Right ventricle myocardium superior (tissue), 1 donor: ENCODE data around the gene CCDC81. TPM values are rescaled to one million over a fixed set of nuclear protein-coding genes. Genes with fewer than 3 reads are reported as not detected.
"Not testable (repeated sequence)": the region's sequence is repeated elsewhere in the genome, so short reads cannot be mapped to it uniquely, and the experiment has no call there.

Experiments used
- ATAC-seq: fragments of 200-7000 bp; cut with Tn5 transposase; one replicate; pipeline ENCODE4 v1.9.1; 2020; ENCODE audit warnings: mild to moderate bottlenecking; ENCODE audit not compliant: poor library complexity
- DNase-seq: peaks from one replicate; pipeline ENCODE4 v3.0.0-alpha.2; 2020
- intact Hi-C: fragments of 100-400 bp; cut with DNase I; formaldehyde crosslinking; loops from one replicate; pipeline ENCODE4 v1.11.2; 2022
- total RNA-seq: library from RNA; stranded (reverse); fragmentation: NEBNext Ultra II Directional; extraction: Animal tissue kit (Norgen Biotek cat#: 25700); gene quantifications from one replicate; pipeline ENCODE4 v1.2.1, GENCODE V29; 2021
- donor health status: DM: no; HTN: yes; CAD: no; lungs with severe emphysema.

The CCDC81 gene
- total RNA-seq, 1 donor from 2014 or later, result 0.32 TPM

GRCh38 chr11:86383041-86383955 lies 8.6 kb downstream of the CCDC81 start:
- no peak for DNase-seq
- ATAC-seq, result no peak
- intact Hi-C loops, result no loop called here

DNA sequence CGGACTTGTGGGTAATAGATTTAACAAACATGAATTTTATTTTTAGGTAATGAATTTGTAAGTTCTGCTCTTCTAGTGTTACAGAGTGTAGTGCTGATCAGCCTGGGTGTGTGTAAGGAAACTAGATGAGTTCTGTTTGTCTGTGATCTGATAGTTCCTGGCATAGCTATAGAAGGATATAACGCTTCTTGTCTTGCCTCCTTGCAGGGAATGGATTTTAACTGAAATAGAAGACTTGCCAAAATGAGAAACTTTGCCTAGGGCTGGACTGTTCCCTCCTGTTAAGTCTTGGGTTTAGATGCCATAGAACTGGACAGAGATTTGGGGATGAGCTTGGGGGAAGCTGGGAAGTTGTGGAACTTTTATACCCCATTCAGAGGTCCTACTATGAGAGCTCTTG lies 11.6 kb downstream of the CCDC81 start:
- intact Hi-C loops, result no loop called here
- no peak for DNase-seq
- ATAC-seq, result no peak

DNA sequence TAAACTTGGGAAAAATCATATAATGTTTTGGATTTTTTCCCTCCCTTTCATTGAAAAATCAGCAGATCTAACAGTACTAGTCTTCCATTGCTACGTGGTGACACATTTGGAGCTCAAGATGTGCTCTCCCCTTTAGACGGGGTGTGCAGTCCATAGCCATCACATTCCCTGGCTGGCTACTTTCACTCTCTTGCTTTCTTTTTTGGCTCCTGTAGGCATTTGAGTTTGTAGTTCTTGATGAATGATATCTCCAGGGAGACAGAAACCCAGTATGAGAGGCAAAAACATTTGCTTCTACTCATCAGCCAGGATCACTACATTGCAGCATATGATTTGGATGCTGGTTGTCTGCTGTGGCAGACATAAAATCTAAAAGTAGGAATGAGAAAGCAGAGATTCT lies 12.1 kb downstream of the CCDC81 start:
- no peak for DNase-seq
- ATAC-seq, result no peak
- intact Hi-C loops, result no loop called here

DNA sequence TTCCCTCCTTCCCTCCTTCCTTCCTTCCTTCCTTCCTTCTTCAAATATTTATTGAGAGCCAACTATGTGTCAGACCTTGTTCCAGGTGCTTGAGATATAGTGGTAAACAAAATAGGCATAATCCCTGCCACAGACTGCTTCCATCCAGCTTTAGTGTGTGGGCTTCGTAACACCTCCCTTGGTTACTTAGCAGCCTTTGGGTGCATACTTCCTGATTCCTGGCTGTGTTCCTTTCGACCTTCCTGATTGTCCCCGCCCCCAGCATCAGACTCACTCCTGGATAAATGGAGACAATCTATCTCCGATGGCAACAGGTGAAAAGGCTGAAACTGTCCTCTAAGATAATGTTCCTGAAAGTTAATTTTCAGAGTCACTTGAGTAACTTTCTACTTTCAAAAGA lies 13.5 kb downstream of the CCDC81 start:
- no peak for ATAC-seq
- intact Hi-C loops, result no loop called here

GRCh38 chr11:86390487-86390886 lies 15.8 kb downstream of the CCDC81 start:
- intact Hi-C loops, result no loop called here
- ATAC-seq, result no peak

More for the DNA sequence above, 13.5 kb downstream of the CCDC81 start:
- no peak for DNase-seq

GRCh38 chr11:86395061-86395551 lies 20.4 kb downstream of the CCDC81 start:
- DNase-seq (no peak), ATAC-seq (peak; percentile 56)

More at GRCh38 chr11:86390487-86390886, 15.8 kb downstream of the CCDC81 start:
- no peak for DNase-seq

GRCh38 chr11:86396396-86396795 lies 21.7 kb downstream of the CCDC81 start:
- no peak for ATAC-seq
- intact Hi-C loops, result no loop called here
- no peak for DNase-seq

More at GRCh38 chr11:86395061-86395551, 20.4 kb downstream of the CCDC81 start:
- intact Hi-C loops, result no loop called here

DNA sequence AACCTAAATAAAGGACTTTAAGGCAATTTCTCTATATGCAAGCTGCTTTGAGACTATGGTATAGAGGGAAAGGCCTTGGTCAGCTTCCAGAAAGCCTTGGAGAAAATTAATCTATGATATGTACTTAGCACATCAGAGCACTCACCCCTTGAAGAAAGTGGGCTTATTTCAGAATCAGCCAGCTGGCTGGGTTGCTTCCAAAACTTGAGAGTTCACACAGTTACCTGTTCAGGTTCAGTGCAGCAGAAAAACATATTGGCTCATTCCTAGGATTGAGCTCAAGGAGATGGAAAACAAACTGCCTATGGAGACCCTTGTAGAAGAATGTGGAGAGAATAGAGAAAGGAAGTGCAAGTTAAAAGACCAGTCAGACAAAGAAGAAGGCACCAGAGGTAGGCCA lies 22.7 kb downstream of the CCDC81 start:
- ATAC-seq (no peak), DNase-seq (no peak)
- intact Hi-C loops, result no loop called here

GRCh38 chr11:86398106-86398505 lies 23.4 kb downstream of the CCDC81 start:
- ATAC-seq (no peak), DNase-seq (no peak)
- intact Hi-C loops, result no loop called here

GRCh38 chr11:86403458-86403857 lies 28.8 kb downstream of the CCDC81 start:
- intact Hi-C loops, result no loop called here
- no peak for DNase-seq
- ATAC-seq, result no peak

GRCh38 chr11:86408845-86409244 lies 34.2 kb downstream of the CCDC81 start:
- no peak for ATAC-seq
- DNase-seq, result no peak
- intact Hi-C loops, result no loop called here

DNA sequence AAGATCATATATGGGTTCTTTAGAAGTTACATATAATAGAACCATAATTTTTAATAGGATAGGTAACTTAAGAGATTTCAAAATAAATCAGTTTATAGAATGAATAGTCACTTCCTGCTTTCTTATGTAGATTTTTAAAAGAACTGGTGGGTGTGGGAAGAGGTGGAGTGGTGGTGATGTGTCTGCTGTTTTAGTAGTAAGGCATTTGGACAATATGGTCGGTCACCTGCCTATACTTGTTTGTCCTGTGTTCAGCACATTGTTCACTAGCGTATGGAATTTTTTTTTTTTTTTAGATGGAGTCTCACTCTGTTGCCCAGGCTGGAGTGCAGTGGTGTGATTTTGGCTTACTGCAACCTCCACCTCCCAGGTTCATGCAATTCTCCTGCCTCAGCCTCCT lies 39.3 kb downstream of the CCDC81 start:
- DNase-seq (no peak), ATAC-seq (no peak)
- intact Hi-C loops, result no loop called here

DNA sequence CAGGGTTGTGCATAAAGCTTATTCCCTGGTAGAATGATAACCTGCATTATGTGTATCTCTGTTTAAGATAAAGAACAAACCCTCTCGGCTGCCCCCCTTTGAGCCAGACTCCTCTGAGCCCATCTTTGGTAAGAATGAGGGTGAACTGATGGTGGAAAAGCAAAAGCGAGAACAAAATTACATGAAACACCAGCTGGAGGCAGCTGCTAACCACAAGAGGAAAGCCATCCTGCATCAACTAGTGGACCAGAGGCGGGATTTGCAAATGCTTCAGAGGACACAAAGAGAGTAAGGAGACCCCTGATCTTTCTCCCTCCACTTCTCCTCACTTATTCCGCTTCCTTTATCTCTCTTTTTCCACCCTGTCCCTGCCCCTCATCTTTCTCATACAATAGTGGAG lies 40.3 kb downstream of the CCDC81 start:
- no peak for DNase-seq
- intact Hi-C loops, result no loop called here
- ATAC-seq, result no peak

GRCh38 chr11:86416494-86416893 lies 41.8 kb downstream of the CCDC81 start:
- no peak for DNase-seq
- intact Hi-C loops, result no loop called here
- ATAC-seq, result no peak

DNA sequence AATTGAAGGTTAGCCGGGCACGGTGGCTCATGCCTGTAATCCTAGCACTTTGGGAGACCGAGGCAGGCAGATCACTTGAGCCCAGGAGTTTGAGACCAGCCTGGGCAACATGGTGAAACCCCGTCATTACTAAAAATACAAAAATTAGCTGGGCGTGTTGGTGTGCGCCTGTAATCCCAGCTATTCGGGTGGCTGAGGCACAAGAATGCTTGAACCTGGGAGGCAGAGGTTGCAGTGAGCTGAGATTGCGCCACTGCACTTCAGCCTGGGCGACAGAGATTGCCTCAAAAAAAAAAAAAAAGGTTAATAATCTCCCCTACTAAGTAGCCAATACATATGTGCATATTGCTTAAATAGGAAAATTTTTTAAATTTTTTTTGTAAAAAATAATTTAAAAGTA lies 42.3 kb downstream of the CCDC81 start:
- intact Hi-C loops, DNase-seq, ATAC-seq: not testable (repeated sequence)

DNA sequence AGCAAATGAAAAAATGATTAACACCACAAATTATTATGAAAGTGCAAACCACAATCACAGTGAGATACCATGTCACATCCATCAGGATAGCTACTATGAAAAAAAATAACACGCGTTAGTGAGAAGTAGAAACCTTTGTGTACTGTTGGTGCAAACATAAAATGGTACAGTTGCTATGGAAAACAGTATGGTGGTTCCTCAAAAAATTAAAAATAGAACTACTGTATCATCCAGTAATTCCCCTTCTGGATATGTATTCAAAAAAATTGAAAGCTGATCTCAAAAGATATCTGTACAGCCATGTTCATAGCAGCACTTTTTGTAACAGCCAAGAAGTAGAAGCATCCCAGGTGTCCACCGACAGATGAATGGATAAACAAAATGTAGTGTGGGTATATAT lies 43.4 kb downstream of the CCDC81 start:
- intact Hi-C loops, result no loop called here
- ATAC-seq, result no peak
- no peak for DNase-seq

DNA sequence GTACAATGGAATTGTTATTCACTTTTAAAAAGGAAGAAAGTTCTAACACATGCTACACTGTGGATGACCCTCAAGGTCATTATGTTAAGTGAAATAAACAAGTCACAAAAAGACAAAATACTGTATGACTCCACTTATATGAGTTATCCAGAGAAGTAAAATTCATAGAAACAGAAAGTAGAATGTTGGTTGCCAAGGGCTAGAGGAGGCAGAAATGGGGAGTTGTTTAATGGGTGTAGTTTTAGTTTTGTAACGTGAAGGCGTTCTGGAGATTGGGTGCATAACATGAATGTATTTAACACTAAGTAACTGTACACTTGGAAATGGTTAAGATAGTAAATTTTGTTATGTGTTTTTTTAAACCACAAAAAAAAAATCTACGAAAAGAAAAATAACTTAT lies 43.8 kb downstream of the CCDC81 start:
- intact Hi-C loops, result no loop called here
- DNase-seq (no peak), ATAC-seq (no peak)

DNA sequence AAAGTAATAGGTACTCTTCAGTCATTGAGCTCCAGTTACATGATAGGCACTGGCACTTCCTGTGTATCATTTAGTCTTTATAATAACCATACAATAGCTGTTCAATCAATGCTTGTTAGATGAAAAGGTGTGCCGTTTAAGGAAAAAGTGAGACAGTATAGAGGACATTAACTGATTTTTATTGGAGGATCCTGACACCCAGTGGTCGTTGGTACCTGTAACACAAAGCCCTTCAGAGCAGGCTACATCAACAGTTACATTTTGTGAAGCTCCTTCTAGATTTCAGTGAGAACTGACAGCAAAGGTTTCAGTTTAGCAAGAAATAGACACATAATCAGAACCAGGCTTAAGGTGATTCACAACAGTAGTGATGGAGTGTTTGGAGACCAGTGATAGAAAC lies 44.2 kb downstream of the CCDC81 start:
- no peak for ATAC-seq
- DNase-seq, result no peak
- intact Hi-C loops, result no loop called here

GRCh38 chr11:86421946-86422345 lies 47.3 kb downstream of the CCDC81 start:
- DNase-seq (no peak), ATAC-seq (no peak)
- intact Hi-C loops, result loop anchor here (2.0 kb wide), 1 partner anchor 25 kb away; no protein-coding TSS in a partner anchor

- DNase-seq (no peak), ATAC-seq (no peak)
- intact Hi-C loops, result loop anchor here (2.0 kb wide), 1 partner anchor 24 kb away; no protein-coding TSS in a partner anchor
Observed at GRCh38 chr11:86422371-86422770, 47.7 kb downstream of the CCDC81 start.
